HepG2 (cell line): ENCODE measurements around the gene CCDC83. TPM values are rescaled to one million over a fixed set of nuclear protein-coding genes. Genes with fewer than 3 reads are reported as not detected.
A peak's percentile ranks its signal among the peaks of the same experiment; 100 is the strongest.

Experiments
- CHCHD3 ChIP-seq: sonication (generic); formaldehyde crosslinking; IDR thresholded peaks from 2 replicates; pipeline ENCODE4 v1.8.0; 2022; ENCODE audit warnings: mild to moderate bottlenecking, missing genetic modification reagents, moderate library complexity
- ERF ChIP-seq: IDR thresholded peaks from 2 replicates; pipeline ENCODE4 v1.6.1; 2018; ENCODE audit warnings: missing biosample characterization, missing genetic modification reagents
- GRHL1 ChIP-seq: sonication (generic); formaldehyde crosslinking; conservative IDR thresholded peaks from 2 replicates; pipeline ENCODE4 v1.8.0; 2022; ENCODE audit warnings: missing genetic modification reagents
- HDAC6 ChIP-seq: fragments of 200-600 bp; sonication (generic); IDR thresholded peaks from 2 replicates; pipeline ENCODE4 v1.7.0; 2017; ENCODE audit warnings: mild to moderate bottlenecking, antibody characterized with exemption, low read length, low read depth
- HES4 ChIP-seq: sonication (generic); formaldehyde crosslinking; IDR thresholded peaks from 2 replicates; pipeline ENCODE4 v1.9.0; 2021; ENCODE audit warnings: mild to moderate bottlenecking, missing genetic modification reagents, borderline replicate concordance
- HMG20B ChIP-seq: conservative IDR thresholded peaks from 2 replicates; pipeline ENCODE4 v1.6.1; 2016; ENCODE audit warnings: missing genetic modification reagents, missing compliant biosample characterization
- JUND ChIP-seq: sonication (generic); formaldehyde crosslinking; IDR thresholded peaks from 2 replicates; pipeline ENCODE4 v1.8.0; 2022; ENCODE audit warnings: mild to moderate bottlenecking, missing genetic modification reagents
- MBD4 ChIP-seq: IDR thresholded peaks from 2 replicates; pipeline ENCODE4 v1.6.1; 2012; ENCODE audit warnings: low read length, inconsistent platforms, borderline replicate concordance
- NFIC ChIP-seq: IDR thresholded peaks from 2 replicates; pipeline ENCODE4 v1.6.1; 2012; ENCODE audit warnings: mild to moderate bottlenecking, low read length, inconsistent platforms
- PHF8 ChIP-seq: sonication (generic); formaldehyde crosslinking; IDR thresholded peaks from 2 replicates; pipeline ENCODE4 v1.5.0; 2020; ENCODE audit warnings: missing genetic modification reagents
- POGK ChIP-seq: sonication (generic); formaldehyde crosslinking; conservative IDR thresholded peaks from 2 replicates; pipeline ENCODE4 v1.8.0; 2022; ENCODE audit warnings: mild to moderate bottlenecking, moderate library complexity, missing genetic modification reagents
- PRPF4 ChIP-seq: fragments of 200-400 bp; formaldehyde crosslinking; IDR thresholded peaks from 2 replicates; pipeline ENCODE4 v1.6.1; 2016; ENCODE audit warnings: low read length, low read depth; ENCODE audit not compliant: poor library complexity, severe bottlenecking
- RARG ChIP-seq: sonication (generic); formaldehyde crosslinking; IDR thresholded peaks from 2 replicates; pipeline ENCODE4 v1.4.0; 2020; ENCODE audit warnings: low read depth, mild to moderate bottlenecking, missing genetic modification reagents
- RBM39 ChIP-seq: fragments of 200-400 bp; formaldehyde crosslinking; IDR thresholded peaks from one replicate; pipeline ENCODE4 v1.6.1; 2018; ENCODE audit warnings: antibody characterized with exemption, mild to moderate bottlenecking, low read depth, low read length; ENCODE audit not compliant: poor library complexity, severe bottlenecking
- SIN3B ChIP-seq: fragments of 150-350 bp; IDR thresholded peaks from 2 replicates; pipeline ENCODE4 v1.6.1; 2014; ENCODE audit warnings: low read length
- SMAD9 ChIP-seq: sonication (generic); formaldehyde crosslinking; IDR thresholded peaks from 2 replicates; pipeline ENCODE4 v1.5.1; 2020; ENCODE audit warnings: mild to moderate bottlenecking, missing genetic modification reagents
- SUZ12 ChIP-seq: fragments of 150-350 bp; IDR thresholded peaks from 2 replicates; pipeline ENCODE4 v1.6.1; 2014; ENCODE audit warnings: low read depth, low read length
- TMF1 ChIP-seq: sonication (generic); formaldehyde crosslinking; IDR thresholded peaks from 2 replicates; pipeline ENCODE4 v1.8.1; 2022; ENCODE audit warnings: low read depth, missing genetic modification reagents
- ZHX2 ChIP-seq, 2 experiments: sonication (generic) in 1 of 2; formaldehyde crosslinking in 1 of 2; IDR thresholded peaks; 2 replicates each; pipeline versions ENCODE4 v1.6.1 to v1.9.0; 2014 to 2022; ENCODE audit warnings: antibody characterized with exemption in 1 of 2, borderline replicate concordance in 1 of 2, inconsistent platforms in 1 of 2, low read depth in 1 of 2, missing genetic modification reagents in 1 of 2
- ZNF382 ChIP-seq: sonication (generic); formaldehyde crosslinking; IDR thresholded peaks from 2 replicates; pipeline ENCODE4 v1.5.0; 2020; ENCODE audit warnings: missing genetic modification reagents, mild to moderate bottlenecking, borderline replicate concordance
- polyA plus RNA-seq, 8 experiments: library from polyadenylated mRNA; depleted of rRNA in 3 of 8; stranded (reverse) in 7 of 8; unstranded in 1 of 8; fragments of >200 nt; fragmentation: Illumina TruSeq in 4 of 8; extraction: Trizol in 4 of 8; gene quantifications; 2 replicates each; pipeline versions ENCODE4 v1.2.1 to v1.2.3, GENCODE V29; 2011 to 2016; ENCODE audit warnings: low read depth in 4 of 8, missing spikeins in 1 of 8, mixed read lengths in 1 of 8; ENCODE audit not compliant: insufficient read depth in 1 of 8
- total RNA-seq, 5 experiments: library from RNA; depleted of rRNA; stranded (reverse); fragments of >200 nt; fragmentation: Illumina TruSeq; extraction: Trizol; gene quantifications; 2 replicates each; pipeline ENCODE4 v1.2.3, GENCODE V29; 2016; ENCODE audit warnings: low read depth in 1 of 5

The CCDC83 gene
- total and polyA plus RNA-seq, 2 of the 13 experiments (the other 11 are each of a cell fraction or from before 2014, with no cell fraction given): not detected

- TF ChIP-seq PHF8 (peak; percentile 91), JUND (CRISPR knock-in tag) (0 out of 2 replicates have a peak, but pooled peaks have one; percentile 42), SIN3B (peak; percentile 54; the same call in 1 of the 2 replicates), ERF (peak; percentile 93), GRHL1 (CRISPR knock-in tag) (no peak), HES4 (CRISPR knock-in tag) (0 out of 2 replicates have a peak, but pooled peaks have one; percentile 63), RBM39 (peak; percentile 69), PRPF4 (no peak), SMAD9 (CRISPR knock-in tag) (peak; percentile 93), TMF1 (CRISPR knock-in tag) (peak; percentile 91; the same call in 1 of the 2 replicates), CHCHD3 (CRISPR knock-in tag) (no peak), HMG20B (CRISPR knock-in tag) (no peak), NFIC (no peak), ZNF382 (CRISPR knock-in tag) (no peak), ZHX2 (IDR thresholded peaks at IDR 0.05; ENCODE audit: low read depth) (no peak), ZHX2 (CRISPR knock-in tag; IDR thresholded peaks at IDR 0.05; ENCODE audit: borderline replicate concordance) (no peak), POGK (CRISPR knock-in tag) (peak; percentile 71), SUZ12 (no peak), MBD4 (no peak), HDAC6 (no peak), RARG (CRISPR knock-in tag) (no peak)
These were observed 434 bp upstream of the CCDC83 start (continued) for GRCh38 chr11:85854557-85855340.
